H1 (cell line): Measurements from ENCODE around the gene RNF13. TPM values are rescaled to one million over a fixed set of nuclear protein-coding genes. Genes with fewer than 3 reads are reported as not detected.
"Not testable (repeated sequence)": the region's sequence is repeated elsewhere in the genome, so short reads cannot be mapped to it uniquely, and the experiment has no call there.

Experiments
- CTCF ChIA-PET: fragments of 300-600 bp; sonication (Branson Sonifier 250); formaldehyde crosslinking; loops from one replicate; lab custom pipeline; 2021; ENCODE audit not compliant: partially characterized antibody; lab: Charles Lee
- POLR2A ChIA-PET: fragments of 300-600 bp; sonication (Branson Sonifier 250); formaldehyde crosslinking; loops from one replicate; lab custom pipeline; 2021; ENCODE audit warnings: inconsistent platforms; ENCODE audit not compliant: partially characterized antibody; lab: Charles Lee
- DNase-seq, 2 experiments: peaks; one replicate each; pipeline versions ENCODE4 v3.0.0 to v3.0.0-alpha.2; 2010 to 2022; ENCODE audit warnings: low spot score in 2 of 2, low read depth in 1 of 2, mixed read lengths in 1 of 2
- FAIRE-seq: peaks from 2 replicates; lab custom pipeline; 2011; peaks lifted over from hg19 to GRCh38; lab: Jason Lieb, UNC
- H2AFZ ChIP-seq: 2 replicates; pipeline ENCODE4 v1.8.1; 2012; ENCODE audit warnings: low read length, inconsistent platforms
- H2AK5ac ChIP-seq: 2 replicates; pipeline ENCODE4 v1.6.1; 2013; ENCODE audit warnings: low read depth, low read length
- H2BK120ac ChIP-seq: replicated peaks from 2 replicates; pipeline ENCODE3; 2013; ENCODE audit warnings: low read depth, low read length, inconsistent platforms
- H2BK12ac ChIP-seq: 2 replicates; pipeline ENCODE4 v1.6.1; 2013; ENCODE audit warnings: low read depth, low read length
- H2BK15ac ChIP-seq: 2 replicates; pipeline ENCODE4 v1.6.1; 2013; ENCODE audit warnings: low read length
- H2BK20ac ChIP-seq: 2 replicates; pipeline ENCODE4 v1.6.1; 2013; ENCODE audit warnings: low read length
- H2BK5ac ChIP-seq: 2 replicates; pipeline ENCODE4 v1.6.1; 2013; ENCODE audit warnings: low read depth, low read length
- H3K14ac ChIP-seq: 2 replicates; pipeline ENCODE4 v1.6.1; 2013; ENCODE audit warnings: inconsistent platforms; ENCODE audit not compliant: insufficient read length
- H3K18ac ChIP-seq: 2 replicates; pipeline ENCODE4 v1.6.1; 2013; ENCODE audit warnings: low read length; ENCODE audit errors: extremely low read depth
- H3K23ac ChIP-seq: 2 replicates; pipeline ENCODE4 v1.6.1; 2013; ENCODE audit warnings: inconsistent platforms; ENCODE audit not compliant: insufficient read length
- H3K23me2 ChIP-seq: 2 replicates; pipeline ENCODE4 v1.6.1; 2013; ENCODE audit warnings: low read depth, low read length
- H3K27ac ChIP-seq: 2 replicates; pipeline ENCODE4 v1.6.1; 2011; ENCODE audit warnings: low read depth, low read length, inconsistent platforms
- H3K27me3 ChIP-seq, 4 experiments: replicated peaks in 1 of 4; 1 replicate in 1 of 4; 2 replicates in 3 of 4; pipeline versions ENCODE4 v1.6.1 to v1.8.1; 2011 to 2013; ENCODE audit warnings: low read length in 3 of 4, mild to moderate bottlenecking in 3 of 4, inconsistent platforms in 2 of 4, mixed read lengths in 2 of 4, moderate library complexity in 1 of 4; ENCODE audit not compliant: control insufficient read depth in 3 of 4, insufficient read depth in 3 of 4; ENCODE audit errors: extremely low read depth in 1 of 4
- H3K36me3 ChIP-seq, 4 experiments: 2 replicates each; pipeline versions ENCODE4 v1.6.1 to v1.8.1; 2011 to 2013; ENCODE audit warnings: mild to moderate bottlenecking in 4 of 4, low read length in 3 of 4, moderate library complexity in 2 of 4, control low read depth in 1 of 4, inconsistent platforms in 1 of 4; ENCODE audit not compliant: insufficient read depth in 4 of 4, control insufficient read depth in 2 of 4
- H3K4ac ChIP-seq: replicated peaks from 2 replicates; pipeline ENCODE3; 2013; ENCODE audit warnings: low read length, low read depth, mixed read lengths, inconsistent platforms; ENCODE audit not compliant: insufficient read length
- H3K4me1 ChIP-seq, 4 experiments: replicated peaks in 1 of 4; 1 replicate in 1 of 4; 2 replicates in 3 of 4; pipeline versions ENCODE4 v1.6.1 to v1.8.1; 2011 to 2013; ENCODE audit warnings: low read length in 3 of 4, inconsistent platforms in 2 of 4, mixed read lengths in 1 of 4; ENCODE audit not compliant: insufficient read depth in 4 of 4, control insufficient read depth in 3 of 4
- H3K4me2 ChIP-seq, 2 experiments: 2 replicates each; pipeline versions ENCODE4 v1.6.1 to v1.8.1; 2011 to 2013; ENCODE audit warnings: low read depth in 2 of 2, low read length in 2 of 2, control low read depth in 1 of 2, inconsistent platforms in 1 of 2, mild to moderate bottlenecking in 1 of 2; ENCODE audit not compliant: insufficient read depth in 1 of 2
- H3K4me3 ChIP-seq, 4 experiments: fragments of 200-600, 300-600 bp in 1 of 4; sonication (generic), shearing (Covaris generic), sonication (Bioruptor Twin) in 1 of 4; 2 replicates each; pipeline versions ENCODE4 v1.5.1 to v1.8.1; 2011 to 2016; ENCODE audit warnings: low read length in 4 of 4, low read depth in 3 of 4, control low read depth in 2 of 4, inconsistent platforms in 2 of 4, mild to moderate bottlenecking in 2 of 4, mixed read lengths in 1 of 4, moderate library complexity in 1 of 4; ENCODE audit not compliant: insufficient read depth in 2 of 4; ENCODE audit errors: extremely low read depth in 1 of 4
- H3K56ac ChIP-seq: replicated peaks from 2 replicates; pipeline ENCODE3; 2013; ENCODE audit warnings: low read depth, mild to moderate bottlenecking, mixed read lengths, low read length, inconsistent platforms; ENCODE audit not compliant: insufficient read length
- H3K79me1 ChIP-seq: 2 replicates; pipeline ENCODE4 v1.6.1; 2013; ENCODE audit warnings: low read depth, low read length, control low read depth
- H3K79me2 ChIP-seq, 2 experiments: 2 replicates each; pipeline versions ENCODE4 v1.6.1 to v1.8.1; 2012 to 2013; ENCODE audit warnings: low read length in 2 of 2, mild to moderate bottlenecking in 2 of 2, inconsistent platforms in 1 of 2; ENCODE audit not compliant: insufficient read depth in 2 of 2, control insufficient read depth in 1 of 2
- H3K9ac ChIP-seq, 4 experiments: replicated peaks in 1 of 4; 1 replicate in 1 of 4; 2 replicates in 3 of 4; pipeline versions ENCODE4 v1.6.1 to v1.8.1; 2011 to 2013; ENCODE audit warnings: low read depth in 3 of 4, low read length in 3 of 4, control low read depth in 2 of 4, mild to moderate bottlenecking in 2 of 4, moderate library complexity in 2 of 4, inconsistent platforms in 1 of 4; ENCODE audit errors: extremely low read depth in 1 of 4
- H3K9me3 ChIP-seq, 2 experiments: 2 replicates each; pipeline versions ENCODE4 v1.6.1 to v1.8.1; 2012 to 2013; ENCODE audit warnings: mild to moderate bottlenecking in 2 of 2, moderate library complexity in 2 of 2, control low read depth in 1 of 2, inconsistent platforms in 1 of 2, low read depth in 1 of 2, low read length in 1 of 2, mixed read lengths in 1 of 2; ENCODE audit not compliant: insufficient read depth in 2 of 2
- H4K20me1 ChIP-seq, 2 experiments: replicated peaks in 1 of 2; 2 replicates each; pipeline versions ENCODE3 to v1.8.1; 2011 to 2013; ENCODE audit warnings: inconsistent platforms in 2 of 2, low read length in 2 of 2, mild to moderate bottlenecking in 1 of 2; ENCODE audit not compliant: insufficient read depth in 2 of 2, control insufficient read depth in 1 of 2
- H4K5ac ChIP-seq: 2 replicates; pipeline ENCODE4 v1.6.1; 2013; ENCODE audit warnings: low read length, low read depth, mixed read lengths, inconsistent platforms; ENCODE audit not compliant: insufficient read length
- H4K8ac ChIP-seq: 2 replicates; pipeline ENCODE4 v1.8.0; 2013; ENCODE audit warnings: mild to moderate bottlenecking, moderate library complexity, low read length, inconsistent platforms; ENCODE audit not compliant: insufficient read depth; ENCODE audit errors: extremely low read depth
- H4K91ac ChIP-seq: replicated peaks from 2 replicates; pipeline ENCODE3; 2013; ENCODE audit warnings: low read length, mixed read lengths, inconsistent platforms; ENCODE audit not compliant: insufficient read length
- ATF2 ChIP-seq: IDR thresholded peaks from 2 replicates; pipeline ENCODE4 v1.6.1; 2012; ENCODE audit warnings: low read length, inconsistent platforms
- WGBS, 2 experiments: shearing (Covaris generic) in 1 of 2; methylation state at CpG; one replicate each; pipeline versions ENCODE4 v1.1.6 to v1.1.7; 2013 to 2015; ENCODE audit warnings: low lambda C conversion rate in 2 of 2, mixed read lengths in 2 of 2, inconsistent platforms in 1 of 2, low coverage in 1 of 2, missing lambda C conversion rate in 1 of 2; ENCODE audit not compliant: insufficient replicate concordance in 2 of 2, insufficient coverage in 1 of 2, insufficient read length in 1 of 2; ENCODE audit errors: extremely low coverage in 1 of 2, missing lambda C conversion rate in 1 of 2; 5-methylcytosine and 5-hydroxymethylcytosine counted together
- polyA plus RNA-seq, 7 experiments: library from polyadenylated mRNA; depleted of rRNA in 3 of 7; stranded (reverse) in 5 of 7; unstranded in 2 of 7; fragments of >200 nt in 5 of 7; fragments of 200-250 nt in 2 of 7; gene quantifications; 1 replicate in 5 of 7; 2 replicates in 1 of 7; 4 replicates in 1 of 7; pipeline versions ENCODE4 v1.2.1 to v1.2.3, GENCODE V29; 2011 to 2013; ENCODE audit warnings: missing spikeins in 2 of 7, mixed read lengths in 2 of 7
- total RNA-seq: library from RNA; stranded (reverse); fragmentation: NEBNext Ultra II Directional; extraction: Animal tissue kit (Norgen Biotek cat#: 25700); gene quantifications from 2 replicates; pipeline ENCODE4 v1.2.1, GENCODE V29; 2021

Gene RNF13
- total and polyA plus RNA-seq, 2 of the 8 experiments (the other 6 are each of a cell fraction or from before 2014, with no cell fraction given), result 19.4 to 35.4 TPM

- TF ChIP-seq ATF2, result no peak
- TF ChIP-seq, all 59 proteins: peak for 0
These were observed 164.4 kb downstream of the RNF13 start (continued) for GRCh38 chr3:149977386-149977785.

GRCh38 chr3:149981979-149982378 is 169.0 kb downstream of the RNF13 start:
- H2AFZ ChIP-seq, H4K5ac ChIP-seq, H2BK12ac ChIP-seq, DNase-seq, H3K36me3 ChIP-seq, H3K27ac ChIP-seq, H3K23ac ChIP-seq, H3K18ac ChIP-seq, H3K79me2 ChIP-seq, H3K9me3 ChIP-seq, H3K56ac ChIP-seq, POLR2A ChIA-PET, H2AK5ac ChIP-seq, H3K4me1 ChIP-seq, H3K23me2 ChIP-seq, H4K8ac ChIP-seq, H3K14ac ChIP-seq, H4K20me1 ChIP-seq, H3K9ac ChIP-seq, H4K91ac ChIP-seq, H3K79me1 ChIP-seq, H3K4me3 ChIP-seq, H3K27me3 ChIP-seq, H3K4me2 ChIP-seq, H3K4ac ChIP-seq, H2BK5ac ChIP-seq, H2BK120ac ChIP-seq, H2BK20ac ChIP-seq, H2BK15ac ChIP-seq: not testable (repeated sequence)
- FAIRE-seq, result peak; percentile 57
- CTCF ChIA-PET, result interaction anchor here (0.6 to 1.3 kb wide), 5 partner anchors 14 to 207 kb away, joined by 3 to 6 read pairs (median 3); no protein-coding TSS in a partner anchor
- WGBS, 2 experiments, result 86% methylated on average over 5 of the region's 10 CpGs; no CpG with 5 or more reads in 1 of the 2 experiments
